ENCODE measurements around the gene ARHGAP6.

ARHGAP6 gene

GRCh38 chrX:11575332-11575731 is 90.4 kb downstream of the ARHGAP6 start:
- H3K9ac ChIP-seq (ENCODE audit: low read length), result no peak overlapping the region
- peaks cover 23% of the 10 kb centered on the region; the same call in 1 of the 2 replicates for H3K27me3 ChIP-seq (ENCODE audit: control insufficient read depth, insufficient read depth, low read length)
- H3K4me3 ChIP-seq (ENCODE audit: low read depth, low read length), result no peak overlapping the region
- H3K36me3 ChIP-seq (ENCODE audit: control insufficient read depth, insufficient read depth, low read length), result no peaks in the 10 kb centered on the region
- no peaks in the 10 kb centered on the region for H3K9me3 ChIP-seq (ENCODE audit: control insufficient read depth, insufficient read depth, low read depth, low read length)
- no peaks in the 10 kb centered on the region for H3K4me1 ChIP-seq (ENCODE audit: control insufficient read depth, insufficient read depth, low read length)
- H3K27ac ChIP-seq (ENCODE audit: low read depth, low read length), result no peak overlapping the region

GRCh38 chrX:11567528-11568220 is 98.0 kb downstream of the ARHGAP6 start:
- Histone ChIP-seq H3K27ac (ENCODE audit: low read depth, low read length) (no peak overlapping the region), H3K36me3 (ENCODE audit: control insufficient read depth, insufficient read depth, low read length) (no peaks in the 10 kb centered on the region), H3K9me3 (ENCODE audit: control insufficient read depth, insufficient read depth, low read depth, low read length) (no peaks in the 10 kb centered on the region), H3K4me1 (ENCODE audit: control insufficient read depth, insufficient read depth, low read length) (peaks cover 10% of the 10 kb centered on the region), H3K9ac (ENCODE audit: low read length) (no peak overlapping the region), H3K27me3 (ENCODE audit: control insufficient read depth, insufficient read depth, low read length) (peaks cover 75% of the 10 kb centered on the region), H3K4me3 (ENCODE audit: low read depth, low read length) (no peak overlapping the region)

GRCh38 chrX:11566789-11567188 is 98.9 kb downstream of the ARHGAP6 start:
- peaks cover 84% of the 10 kb centered on the region for H3K27me3 ChIP-seq (ENCODE audit: control insufficient read depth, insufficient read depth, low read length)
- no peak overlapping the region for H3K27ac ChIP-seq (ENCODE audit: low read depth, low read length)
- H3K9me3 ChIP-seq (ENCODE audit: control insufficient read depth, insufficient read depth, low read depth, low read length), result no peaks in the 10 kb centered on the region
- no peak overlapping the region for H3K9ac ChIP-seq (ENCODE audit: low read length)
- H3K36me3 ChIP-seq (ENCODE audit: control insufficient read depth, insufficient read depth, low read length), result no peaks in the 10 kb centered on the region
- no peak overlapping the region for H3K4me3 ChIP-seq (ENCODE audit: low read depth, low read length)
- H3K4me1 ChIP-seq (ENCODE audit: control insufficient read depth, insufficient read depth, low read length), result peaks cover 16% of the 10 kb centered on the region

GRCh38 chrX:11566173-11566572 is 99.5 kb downstream of the ARHGAP6 start:
- H3K9ac ChIP-seq (ENCODE audit: low read length), result no peak overlapping the region
- no peaks in the 10 kb centered on the region for H3K36me3 ChIP-seq (ENCODE audit: control insufficient read depth, insufficient read depth, low read length)
- peak overlapping the region; percentile 10; the same call in 1 of the 2 replicates for H3K4me3 ChIP-seq (ENCODE audit: low read depth, low read length)
- peaks cover 87% of the 10 kb centered on the region for H3K27me3 ChIP-seq (ENCODE audit: control insufficient read depth, insufficient read depth, low read length)
- H3K4me1 ChIP-seq (ENCODE audit: control insufficient read depth, insufficient read depth, low read length), result peaks cover 18% of the 10 kb centered on the region
- H3K9me3 ChIP-seq (ENCODE audit: control insufficient read depth, insufficient read depth, low read depth, low read length), result no peaks in the 10 kb centered on the region
- H3K27ac ChIP-seq (ENCODE audit: low read depth, low read length), result no peak overlapping the region

- Histone ChIP-seq H3K36me3 (ENCODE audit: control insufficient read depth, insufficient read depth, low read length) (no peaks in the 10 kb centered on the region), H3K27me3 (ENCODE audit: control insufficient read depth, insufficient read depth, low read length) (peaks cover 79% of the 10 kb centered on the region), H3K4me1 (ENCODE audit: control insufficient read depth, insufficient read depth, low read length) (peaks cover 18% of the 10 kb centered on the region), H3K9me3 (ENCODE audit: control insufficient read depth, insufficient read depth, low read depth, low read length) (no peaks in the 10 kb centered on the region), H3K9ac (ENCODE audit: low read length) (no peak overlapping the region), H3K4me3 (ENCODE audit: low read depth, low read length) (no peak overlapping the region), H3K27ac (ENCODE audit: low read depth, low read length) (no peak overlapping the region)
Observed at GRCh38 chrX:11564546-11564945, 101.2 kb downstream of the ARHGAP6 start.

GRCh38 chrX:11562570-11562969 is 103.2 kb downstream of the ARHGAP6 start:
- peaks cover 18% of the 10 kb centered on the region for H3K4me1 ChIP-seq (ENCODE audit: control insufficient read depth, insufficient read depth, low read length)

GRCh38 chrX:11558972-11559371 is 106.7 kb downstream of the ARHGAP6 start:
- H3K27ac ChIP-seq (ENCODE audit: low read depth, low read length), result no peak overlapping the region
- peaks cover 8% of the 10 kb centered on the region; the same call in 1 of the 2 replicates for H3K4me1 ChIP-seq (ENCODE audit: control insufficient read depth, insufficient read depth, low read length)
- peaks cover 44% of the 10 kb centered on the region for H3K27me3 ChIP-seq (ENCODE audit: control insufficient read depth, insufficient read depth, low read length)
- H3K9ac ChIP-seq (ENCODE audit: low read length), result no peak overlapping the region
- H3K36me3 ChIP-seq (ENCODE audit: control insufficient read depth, insufficient read depth, low read length), result no peaks in the 10 kb centered on the region
- H3K9me3 ChIP-seq (ENCODE audit: control insufficient read depth, insufficient read depth, low read depth, low read length), result no peaks in the 10 kb centered on the region
- no peak overlapping the region for H3K4me3 ChIP-seq (ENCODE audit: low read depth, low read length)

More at GRCh38 chrX:11562570-11562969, 103.2 kb downstream of the ARHGAP6 start:
- Histone ChIP-seq H3K27me3 (ENCODE audit: control insufficient read depth, insufficient read depth, low read length) (peaks cover 59% of the 10 kb centered on the region), H3K9me3 (ENCODE audit: control insufficient read depth, insufficient read depth, low read depth, low read length) (no peaks in the 10 kb centered on the region), H3K27ac (ENCODE audit: low read depth, low read length) (no peak overlapping the region), H3K9ac (ENCODE audit: low read length) (no peak overlapping the region), H3K36me3 (ENCODE audit: control insufficient read depth, insufficient read depth, low read length) (no peaks in the 10 kb centered on the region), H3K4me3 (ENCODE audit: low read depth, low read length) (no peak overlapping the region)

- H3K4me3 ChIP-seq (ENCODE audit: low read depth, low read length), result no peak overlapping the region
- no peaks in the 10 kb centered on the region for H3K36me3 ChIP-seq (ENCODE audit: control insufficient read depth, insufficient read depth, low read length)
- no peaks in the 10 kb centered on the region for H3K9me3 ChIP-seq (ENCODE audit: control insufficient read depth, insufficient read depth, low read depth, low read length)
- peaks cover 5% of the 10 kb centered on the region; the same call in 1 of the 2 replicates for H3K4me1 ChIP-seq (ENCODE audit: control insufficient read depth, insufficient read depth, low read length)
- peaks cover 29% of the 10 kb centered on the region; the same call in 1 of the 2 replicates for H3K27me3 ChIP-seq (ENCODE audit: control insufficient read depth, insufficient read depth, low read length)
- H3K27ac ChIP-seq (ENCODE audit: low read depth, low read length), result no peak overlapping the region
- H3K9ac ChIP-seq (ENCODE audit: low read length), result no peak overlapping the region
Observed at GRCh38 chrX:11557120-11557519, 108.6 kb downstream of the ARHGAP6 start.

GRCh38 chrX:11555759-11556158 is 110.0 kb downstream of the ARHGAP6 start:
- Histone ChIP-seq H3K27ac (ENCODE audit: low read depth, low read length) (no peak overlapping the region), H3K9me3 (ENCODE audit: control insufficient read depth, insufficient read depth, low read depth, low read length) (no peaks in the 10 kb centered on the region), H3K27me3 (ENCODE audit: control insufficient read depth, insufficient read depth, low read length) (peaks cover 27% of the 10 kb centered on the region; the same call in 1 of the 2 replicates), H3K4me1 (ENCODE audit: control insufficient read depth, insufficient read depth, low read length) (no peaks in the 10 kb centered on the region), H3K4me3 (ENCODE audit: low read depth, low read length) (no peak overlapping the region), H3K9ac (ENCODE audit: low read length) (no peak overlapping the region), H3K36me3 (ENCODE audit: control insufficient read depth, insufficient read depth, low read length) (no peaks in the 10 kb centered on the region)

- no peaks in the 10 kb centered on the region for H3K36me3 ChIP-seq (ENCODE audit: control insufficient read depth, insufficient read depth, low read length)
- H3K9ac ChIP-seq (ENCODE audit: low read length), result no peak overlapping the region
- H3K9me3 ChIP-seq (ENCODE audit: control insufficient read depth, insufficient read depth, low read depth, low read length), result no peaks in the 10 kb centered on the region
- no peak overlapping the region for H3K27ac ChIP-seq (ENCODE audit: low read depth, low read length)
- H3K4me1 ChIP-seq (ENCODE audit: control insufficient read depth, insufficient read depth, low read length), result no peaks in the 10 kb centered on the region
- peaks cover 23% of the 10 kb centered on the region; the same call in 1 of the 2 replicates for H3K27me3 ChIP-seq (ENCODE audit: control insufficient read depth, insufficient read depth, low read length)
- H3K4me3 ChIP-seq (ENCODE audit: low read depth, low read length), result no peak overlapping the region
Observed at GRCh38 chrX:11553594-11553993, 112.1 kb downstream of the ARHGAP6 start.

GRCh38 chrX:11551151-11551550 is 114.6 kb downstream of the ARHGAP6 start:
- peaks cover 16% of the 10 kb centered on the region; the same call in 1 of the 2 replicates for H3K27me3 ChIP-seq (ENCODE audit: control insufficient read depth, insufficient read depth, low read length)
- no peaks in the 10 kb centered on the region for H3K9me3 ChIP-seq (ENCODE audit: control insufficient read depth, insufficient read depth, low read depth, low read length)
- H3K4me1 ChIP-seq (ENCODE audit: control insufficient read depth, insufficient read depth, low read length), result no peaks in the 10 kb centered on the region
- no peak overlapping the region for H3K27ac ChIP-seq (ENCODE audit: low read depth, low read length)
- no peaks in the 10 kb centered on the region for H3K36me3 ChIP-seq (ENCODE audit: control insufficient read depth, insufficient read depth, low read length)
- no peak overlapping the region for H3K4me3 ChIP-seq (ENCODE audit: low read depth, low read length)
- H3K9ac ChIP-seq (ENCODE audit: low read length), result no peak overlapping the region
